Caco-2 (cell line): ENCODE data around the gene PRDM2. TPM values are rescaled to one million over a fixed set of nuclear protein-coding genes. Genes with fewer than 3 reads are reported as not detected.

ENCODE experiments used
- BruUV-seq: library from RNA; stranded (reverse); fragments of 400-500 nt; replicated peaks from 2 replicates; lab custom pipeline; 2021; lab: Mats Ljungman, UMichigan
- CTCF ChIA-PET: fragments of 300-600 bp; sonication (Branson Sonifier 250); formaldehyde crosslinking; loops from one replicate; lab custom pipeline; 2022; ENCODE audit warnings: antibody characterized with exemption; lab: Charles Lee
- POLR2A ChIA-PET: fragments of 300-600 bp; sonication (Branson Sonifier 250); formaldehyde crosslinking; loops from one replicate; lab custom pipeline; 2022; ENCODE audit warnings: antibody characterized with exemption; lab: Charles Lee
- DNase-seq, 2 experiments: peaks; one replicate each; pipeline versions ENCODE4 v3.0.0 to v3.0.0-alpha.2; 2020 to 2022
- H3K27me3 ChIP-seq: replicated peaks from 2 replicates; pipeline ENCODE4 v1.6.0; 2011; ENCODE audit warnings: low read length; ENCODE audit not compliant: control insufficient read depth, insufficient read depth
- H3K36me3 ChIP-seq: 2 replicates; pipeline ENCODE4 v1.5.1; 2011; ENCODE audit warnings: low read length; ENCODE audit not compliant: control insufficient read depth, insufficient read depth
- H3K4me1 ChIP-seq: fragments of 250-450 bp; sonication (Bioruptor Pico); 2 replicates; pipeline ENCODE4 v1.5.1; 2020; ENCODE audit warnings: mild to moderate bottlenecking
- H3K4me3 ChIP-seq: 2 replicates; pipeline ENCODE4 v1.5.1; 2011; ENCODE audit warnings: low read depth, mild to moderate bottlenecking, control low read depth, low read length
- H3K9me3 ChIP-seq: fragments of 250-450 bp; sonication (Bioruptor Pico); 2 replicates; pipeline ENCODE4 v1.5.1; 2020; ENCODE audit warnings: mild to moderate bottlenecking, moderate library complexity
- H3K27ac Mint-ChIP-seq: one replicate; pipeline ENCODE4 v1.8.0; 2022; ENCODE audit warnings: mixed read lengths; ENCODE audit not compliant: unreplicated experiment
- H3K27me3 Mint-ChIP-seq: one replicate; pipeline ENCODE4 v1.8.0; 2022; ENCODE audit warnings: mixed read lengths; ENCODE audit not compliant: insufficient read depth, unreplicated experiment
- H3K36me3 Mint-ChIP-seq: one replicate; pipeline ENCODE4 v1.8.0; 2022; ENCODE audit warnings: mild to moderate bottlenecking, mixed read lengths; ENCODE audit not compliant: insufficient read depth, unreplicated experiment
- H3K4me1 Mint-ChIP-seq: one replicate; pipeline ENCODE4 v1.8.0; 2022; ENCODE audit warnings: low read depth, mixed read lengths; ENCODE audit not compliant: unreplicated experiment
- H3K4me3 Mint-ChIP-seq: one replicate; pipeline ENCODE4 v1.8.0; 2022; ENCODE audit warnings: mild to moderate bottlenecking, moderate library complexity, mixed read lengths; ENCODE audit not compliant: unreplicated experiment
- H3K9me3 Mint-ChIP-seq: one replicate; pipeline ENCODE4 v1.8.0; 2022; ENCODE audit warnings: mixed read lengths; ENCODE audit not compliant: unreplicated experiment
- intact Hi-C: fragments of 100-400 bp; cut with micrococcal nuclease; formaldehyde crosslinking; loops from one replicate; pipeline ENCODE4 v1.10.0; 2022; ENCODE audit not compliant: unreplicated experiment
- total RNA-seq: library from RNA; stranded (reverse); gene quantifications from 2 replicates; pipeline ENCODE4 v1.2.3, GENCODE V29; 2022
- TF ChIP-seq, protein P1 (sequence below), 2 experiments: fragments of 200-600 bp in 1 of 2; IDR thresholded peaks; 1 replicate in 1 of 2; 2 replicates in 1 of 2; pipeline versions ENCODE4 v1.5.1 to v1.8.0; 2011 to 2022; ENCODE audit warnings: antibody characterized with exemption in 1 of 2, control low read depth in 1 of 2, inconsistent platforms in 1 of 2, low read depth in 1 of 2, low read length in 1 of 2, mild to moderate bottlenecking in 1 of 2, moderate library complexity in 1 of 2; ENCODE audit not compliant: insufficient read depth in 1 of 2, severe bottlenecking in 1 of 2, unreplicated experiment in 1 of 2

The PRDM2 gene
- total RNA-seq, 1 experiment from 2014 or later, result 32.7 TPM

DNA sequence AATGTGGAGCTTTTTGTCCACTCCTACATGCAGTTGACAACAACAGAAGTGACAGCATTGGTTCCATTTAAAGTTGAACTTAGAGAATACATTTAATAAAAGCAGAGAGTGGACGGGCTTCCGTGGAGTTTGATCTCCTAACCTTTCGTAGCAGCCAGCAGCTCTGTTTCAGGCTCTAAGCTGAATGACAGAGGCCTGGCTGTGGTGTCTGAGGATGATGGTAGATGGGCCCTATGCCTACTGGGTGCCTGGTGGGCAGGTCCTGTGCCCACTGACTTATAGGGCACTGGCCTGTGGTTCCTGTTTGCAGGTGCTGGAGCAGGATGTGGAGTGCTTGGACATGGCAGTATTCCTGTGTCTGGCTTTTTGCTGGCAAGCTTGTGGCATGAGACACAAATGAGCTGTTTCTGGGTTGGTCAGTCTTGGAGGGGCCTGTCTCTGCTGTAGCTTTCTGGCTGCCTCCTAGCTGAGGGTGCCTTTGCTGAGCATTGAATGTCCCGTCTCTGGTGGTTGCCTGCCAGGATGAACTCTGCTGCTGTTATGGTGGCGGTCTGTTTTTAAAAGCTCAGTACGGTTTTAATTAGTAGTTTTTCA, 54.6 kb downstream of the PRDM2 start:
- TF ChIP-seq, protein P1, sequence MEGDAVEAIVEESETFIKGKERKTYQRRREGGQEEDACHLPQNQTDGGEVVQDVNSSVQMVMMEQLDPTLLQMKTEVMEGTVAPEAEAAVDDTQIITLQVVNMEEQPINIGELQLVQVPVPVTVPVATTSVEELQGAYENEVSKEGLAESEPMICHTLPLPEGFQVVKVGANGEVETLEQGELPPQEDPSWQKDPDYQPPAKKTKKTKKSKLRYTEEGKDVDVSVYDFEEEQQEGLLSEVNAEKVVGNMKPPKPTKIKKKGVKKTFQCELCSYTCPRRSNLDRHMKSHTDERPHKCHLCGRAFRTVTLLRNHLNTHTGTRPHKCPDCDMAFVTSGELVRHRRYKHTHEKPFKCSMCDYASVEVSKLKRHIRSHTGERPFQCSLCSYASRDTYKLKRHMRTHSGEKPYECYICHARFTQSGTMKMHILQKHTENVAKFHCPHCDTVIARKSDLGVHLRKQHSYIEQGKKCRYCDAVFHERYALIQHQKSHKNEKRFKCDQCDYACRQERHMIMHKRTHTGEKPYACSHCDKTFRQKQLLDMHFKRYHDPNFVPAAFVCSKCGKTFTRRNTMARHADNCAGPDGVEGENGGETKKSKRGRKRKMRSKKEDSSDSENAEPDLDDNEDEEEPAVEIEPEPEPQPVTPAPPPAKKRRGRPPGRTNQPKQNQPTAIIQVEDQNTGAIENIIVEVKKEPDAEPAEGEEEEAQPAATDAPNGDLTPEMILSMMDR (IDR thresholded peaks at IDR 0.05; ENCODE audit: insufficient read depth in 1 of 2, low read depth in 1 of 2, low read length in 1 of 2, severe bottlenecking in 1 of 2, unreplicated experiment in 1 of 2), result no peak
- no peaks in the 10 kb centered on the region for H3K27me3 ChIP-seq
- ChIA-PET POLR2A (no interaction called here), CTCF (no interaction called here)
- H3K4me3 ChIP-seq, result no peak overlapping the region
- no peak for DNase-seq
- no peaks in the 10 kb centered on the region for H3K27me3 Mint-ChIP-seq
- peaks cover 9% of the 10 kb centered on the region for H3K4me1 Mint-ChIP-seq
- no TSS peak for BruUV-seq
- H3K4me3 Mint-ChIP-seq, result no peak overlapping the region
- peaks cover 10% of the 10 kb centered on the region for H3K36me3 Mint-ChIP-seq
- no peak overlapping the region for H3K27ac Mint-ChIP-seq
- no peaks in the 10 kb centered on the region for H3K9me3 Mint-ChIP-seq
- intact Hi-C loops, result loop anchor here (5.0 kb wide), 1 partner anchor 43 kb away; no protein-coding TSS in a partner anchor
- H3K36me3 ChIP-seq, result no peaks in the 10 kb centered on the region
- no peaks in the 10 kb centered on the region for H3K9me3 ChIP-seq
- H3K4me1 ChIP-seq, result peaks cover 25% of the 10 kb centered on the region

GRCh38 chr1:13756557-13757315, 56.7 kb downstream of the PRDM2 start:
- no peak overlapping the region for H3K27ac Mint-ChIP-seq
- TF ChIP-seq, protein P1 (IDR thresholded peaks at IDR 0.05; ENCODE audit: insufficient read depth in 1 of 2, low read depth in 1 of 2, low read length in 1 of 2, severe bottlenecking in 1 of 2, unreplicated experiment in 1 of 2), result no peak
- POLR2A ChIA-PET, result interaction anchor here (0.6 to 1.9 kb wide), 2 partner anchors 8 to 59 kb away, joined by 4 to 18 read pairs; no protein-coding TSS in a partner anchor

DNA sequence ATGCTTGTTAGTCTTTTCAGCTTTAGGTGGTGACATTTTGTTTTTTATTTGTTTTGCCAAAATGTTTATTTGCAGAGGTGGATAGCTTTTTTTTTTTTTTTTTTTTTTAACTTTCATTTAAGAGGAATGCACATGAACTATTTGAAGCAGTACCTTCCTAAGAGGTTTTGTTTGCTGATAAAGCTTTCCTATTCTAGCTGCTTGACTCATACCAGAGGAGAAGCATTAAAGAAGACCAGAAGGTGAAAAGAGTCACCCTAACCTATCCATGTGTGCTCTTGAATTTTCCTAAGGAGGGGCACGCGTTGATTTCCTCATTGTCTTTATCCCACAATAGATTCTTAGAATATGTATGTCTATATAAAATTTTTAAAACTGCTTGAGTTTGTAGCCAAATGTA, 57.7 kb downstream of the PRDM2 start:
- Mint-ChIP-seq H3K27me3 (no peaks in the 10 kb centered on the region), H3K9me3 (no peaks in the 10 kb centered on the region), H3K4me3 (no peak overlapping the region), H3K36me3 (peaks cover 5% of the 10 kb centered on the region), H3K4me1 (peaks cover 2% of the 10 kb centered on the region), H3K27ac (no peak overlapping the region)
- CTCF ChIA-PET, result interaction anchor here (0.7 to 1.4 kb wide), 3 partner anchors 8 to 45 kb away, joined by 3 to 10 read pairs (median 7); no protein-coding TSS in a partner anchor
- no peak overlapping the region for H3K4me3 ChIP-seq
- H3K36me3 ChIP-seq, result no peaks in the 10 kb centered on the region
- TF ChIP-seq, protein P1 (IDR thresholded peaks at IDR 0.05; ENCODE audit: insufficient read depth in 1 of 2, low read depth in 1 of 2, low read length in 1 of 2, severe bottlenecking in 1 of 2, unreplicated experiment in 1 of 2), result no peak
- DNase-seq, result no peak
- POLR2A ChIA-PET, result interaction anchor here (1.9 kb wide), 1 partner anchor 8 kb away, joined by 18 read pairs; no protein-coding TSS in a partner anchor
- peaks cover 40% of the 10 kb centered on the region for H3K4me1 ChIP-seq
- no peaks in the 10 kb centered on the region for H3K27me3 ChIP-seq
- no peaks in the 10 kb centered on the region for H3K9me3 ChIP-seq
- intact Hi-C loops, result loop anchor here (5.0 kb wide), 1 partner anchor 40 kb away; no protein-coding TSS in a partner anchor
- BruUV-seq, result no TSS peak

More at GRCh38 chr1:13756557-13757315, 56.7 kb downstream of the PRDM2 start:
- H3K9me3 Mint-ChIP-seq, result no peaks in the 10 kb centered on the region
- intact Hi-C loops, result loop anchor here (5.0 kb wide), 1 partner anchor 41 kb away; no protein-coding TSS in a partner anchor
- no peaks in the 10 kb centered on the region for H3K36me3 ChIP-seq
- no peak overlapping the region for H3K4me3 ChIP-seq
- CTCF ChIA-PET, result interaction anchor here (0.7 to 1.4 kb wide), 2 partner anchors 7 to 34 kb away, joined by 3 to 7 read pairs; no protein-coding TSS in a partner anchor
- peaks cover 9% of the 10 kb centered on the region for H3K4me1 Mint-ChIP-seq
- no peaks in the 10 kb centered on the region for H3K9me3 ChIP-seq
- H3K36me3 Mint-ChIP-seq, result peaks cover 5% of the 10 kb centered on the region
- no peak overlapping the region for H3K4me3 Mint-ChIP-seq
- DNase-seq, result no peak
- no TSS peak for BruUV-seq
- H3K27me3 ChIP-seq, result no peaks in the 10 kb centered on the region
- peaks cover 40% of the 10 kb centered on the region for H3K4me1 ChIP-seq
- H3K27me3 Mint-ChIP-seq, result no peaks in the 10 kb centered on the region
